HG02938 (cell line): ENCODE measurements around the gene DGCR2.
"Not testable (repeated sequence)": the region's sequence is repeated elsewhere in the genome, so short reads cannot be mapped to it uniquely, and the experiment has no call there.

Source experiments
- ATAC-seq: cut with Tn5 transposase; IDR thresholded peaks from one replicate; pipeline ENCODE4 v1.9.1; 2021; ENCODE audit warnings: mild to moderate bottlenecking, moderate library complexity; ENCODE audit not compliant: unreplicated experiment

The DGCR2 gene

GRCh38 chr22:18988958-18989357 is 133.3 kb downstream of the DGCR2 start:
- ATAC-seq: no peak

GRCh38 chr22:18987765-18988164 is 134.4 kb downstream of the DGCR2 start:
- ATAC-seq: no peak

GRCh38 chr22:18987114-18987513 is 135.1 kb downstream of the DGCR2 start:
- ATAC-seq: not testable (repeated sequence)
